Gastrocnemius medialis (tissue), 4 donors: Measurements from ENCODE around the gene MYT1.

Experiments used
- CTCF ChIP-seq, 5 experiments: fragments of 450-650 bp in 3 of 5; fragments of 200-600 bp in 2 of 5; sonication (generic) in 2 of 5; IDR thresholded peaks in 4 of 5; conservative IDR thresholded peaks in 1 of 5; 1 replicate in 4 of 5; 2 replicates in 1 of 5; pipeline ENCODE4 v1.5.1; 2016 to 2019; ENCODE audit warnings: antibody characterized with exemption in 5 of 5, mild to moderate bottlenecking in 3 of 5, moderate library complexity in 3 of 5
- POLR2A ChIP-seq, 2 donors: fragments of 450-650 bp; IDR thresholded peaks; one replicate each; pipeline ENCODE4 v1.6.1; 2017; ENCODE audit warnings: antibody characterized with exemption in 2 of 2, mild to moderate bottlenecking in 2 of 2, moderate library complexity in 2 of 2

- TF ChIP-seq CTCF (IDR thresholded peaks at IDR 0.05 in 4 of 5, conservative IDR thresholded peaks at IDR 0.05 in 1 of 5) = no peak
- no peak for TF ChIP-seq POLR2A (IDR thresholded peaks at IDR 0.05)
These were observed 26.8 kb downstream of the MYT1 start for GRCh38 chr20:64191002-64191401.
